Limb (tissue), 2 donors: ENCODE data around the gene DUSP10.

Source experiments
- DNase-seq, 2 donors: peaks; one replicate each; pipeline ENCODE4 v3.0.0-alpha.2; 2016; ENCODE audit errors: extremely low spot score in 2 of 2

The DUSP10 gene

GRCh38 chr1:221741703-221742554 lies at the start of gene DUSP10:
Gene DUSP10 (minus strand): TSS chr1:221742089. CDS start chr1:221739744, 2,345 bp downstream.
- DNase-seq, result peak; percentile 98 to 100

GRCh38 chr1:221788466-221788865 lies 46.6 kb upstream of the DUSP10 start:
- no peak for DNase-seq

GRCh38 chr1:221786647-221787046 lies 44.8 kb upstream of the DUSP10 start:
- no peak for DNase-seq

- no peak for DNase-seq
Measured at GRCh38 chr1:221783936-221784335, 42.0 kb upstream of the DUSP10 start.

- no peak for DNase-seq
Measured at GRCh38 chr1:221783437-221783836, 41.5 kb upstream of the DUSP10 start.

- no peak for DNase-seq
Measured at GRCh38 chr1:221782970-221783369, 41.1 kb upstream of the DUSP10 start.

GRCh38 chr1:221782477-221782876 lies 40.6 kb upstream of the DUSP10 start:
- peak in 1 of 2 donors; percentile 6 for DNase-seq

- no peak for DNase-seq
Measured at GRCh38 chr1:221781102-221781755, 39.3 kb upstream of the DUSP10 start.

GRCh38 chr1:221780175-221780574 lies 38.3 kb upstream of the DUSP10 start:
- DNase-seq, result no peak

GRCh38 chr1:221779771-221780170 lies 37.9 kb upstream of the DUSP10 start:
- no peak for DNase-seq

- no peak for DNase-seq
Measured at GRCh38 chr1:221778535-221779142, 36.8 kb upstream of the DUSP10 start.

- DNase-seq, result no peak
Measured at GRCh38 chr1:221778125-221778524, 36.2 kb upstream of the DUSP10 start.

- no peak for DNase-seq
Measured at GRCh38 chr1:221777431-221778072, 35.7 kb upstream of the DUSP10 start.

- DNase-seq, result no peak
Measured at GRCh38 chr1:221776495-221777301, 34.8 kb upstream of the DUSP10 start.

GRCh38 chr1:221775206-221775605 lies 33.3 kb upstream of the DUSP10 start:
- DNase-seq, result no peak

- DNase-seq, result no peak
Measured at GRCh38 chr1:221774054-221774842, 32.4 kb upstream of the DUSP10 start.

- no peak for DNase-seq
Measured at GRCh38 chr1:221773383-221773782, 31.5 kb upstream of the DUSP10 start.

GRCh38 chr1:221772117-221772516 lies 30.2 kb upstream of the DUSP10 start:
- DNase-seq, result no peak

GRCh38 chr1:221768444-221769066 lies 26.7 kb upstream of the DUSP10 start:
- DNase-seq, result no peak

- no peak for DNase-seq
Measured at GRCh38 chr1:221766210-221766609, 24.3 kb upstream of the DUSP10 start.
